GM12891 (cell line): ENCODE measurements around the gene NKD1.

Experiments used
- PAX5 ChIP-seq: IDR thresholded peaks from 2 replicates; pipeline ENCODE4 v1.6.1; 2011; ENCODE audit warnings: low read length, moderate library complexity, mild to moderate bottlenecking; ENCODE audit not compliant: insufficient read depth, severe bottlenecking
- POLR2A ChIP-seq: IDR thresholded peaks from 2 replicates; pipeline ENCODE4 v1.6.1; 2011; ENCODE audit warnings: low read depth, low read length, control low read depth
- POLR2AphosphoS5 ChIP-seq: IDR thresholded peaks from 2 replicates; pipeline ENCODE4 v1.6.1; 2011; ENCODE audit warnings: low read depth, low read length, control low read depth
- POU2F2 ChIP-seq: IDR thresholded peaks from 2 replicates; pipeline ENCODE4 v1.6.1; 2011; ENCODE audit warnings: low read depth, mild to moderate bottlenecking, control low read depth, low read length, moderate library complexity
- SPI1 ChIP-seq: IDR thresholded peaks from 2 replicates; pipeline ENCODE4 v1.6.1; 2011; ENCODE audit warnings: low read depth, low read length, control low read depth
- TAF1 ChIP-seq: IDR thresholded peaks from 2 replicates; pipeline ENCODE4 v1.6.1; 2011; ENCODE audit warnings: low read depth, low read length, control low read depth

GRCh38 chr16:50624449-50624970 lies 76.3 kb downstream of the NKD1 start:
- TF ChIP-seq POLR2A (no peak), SPI1 (no peak), TAF1 (no peak), PAX5 (no peak), POLR2AphosphoS5 (no peak), POU2F2 (no peak)
